ENCODE results near the gene ERC1.

- TF ChIP-seq POLR2A (IDR thresholded peaks at IDR 0.05; ENCODE audit: low read length) (no peak), GATA1 (IDR thresholded peaks at IDR 0.05; ENCODE audit: low read depth, low read length) (no peak)
Measured at GRCh38 chr12:1470051-1470450, 479.0 kb downstream of the ERC1 start.
